Panc1 (cell line): ENCODE data around the gene LTBP2.

Experiments
- POLR2AphosphoS5 ChIP-seq: IDR thresholded peaks from 2 replicates; pipeline ENCODE4 v1.6.1; 2012; ENCODE audit warnings: mild to moderate bottlenecking, low read depth, low read length, moderate library complexity
- SIN3A ChIP-seq: IDR thresholded peaks from 2 replicates; pipeline ENCODE4 v1.6.1; 2012; ENCODE audit warnings: low read depth, mild to moderate bottlenecking, low read length, moderate library complexity, borderline replicate concordance; ENCODE audit not compliant: insufficient read depth
- TCF7L2 ChIP-seq: IDR thresholded peaks from 2 replicates; pipeline ENCODE4 v1.6.1; 2011; ENCODE audit warnings: mild to moderate bottlenecking, low read depth, low read length, inconsistent platforms
- TF ChIP-seq, protein P1 (sequence below): fragments of 450-650 bp; IDR thresholded peaks from 2 replicates; pipeline ENCODE4 v1.5.1; 2017; ENCODE audit warnings: mild to moderate bottlenecking
- TF ChIP-seq, protein P2 (sequence below), 2 experiments: IDR thresholded peaks; 2 replicates each; pipeline ENCODE4 v1.6.1; 2011 to 2012; ENCODE audit warnings: low read depth in 2 of 2, control low read depth in 1 of 2, low read length in 1 of 2, mild to moderate bottlenecking in 1 of 2, moderate library complexity in 1 of 2; ENCODE audit not compliant: insufficient read depth in 1 of 2

DNA sequence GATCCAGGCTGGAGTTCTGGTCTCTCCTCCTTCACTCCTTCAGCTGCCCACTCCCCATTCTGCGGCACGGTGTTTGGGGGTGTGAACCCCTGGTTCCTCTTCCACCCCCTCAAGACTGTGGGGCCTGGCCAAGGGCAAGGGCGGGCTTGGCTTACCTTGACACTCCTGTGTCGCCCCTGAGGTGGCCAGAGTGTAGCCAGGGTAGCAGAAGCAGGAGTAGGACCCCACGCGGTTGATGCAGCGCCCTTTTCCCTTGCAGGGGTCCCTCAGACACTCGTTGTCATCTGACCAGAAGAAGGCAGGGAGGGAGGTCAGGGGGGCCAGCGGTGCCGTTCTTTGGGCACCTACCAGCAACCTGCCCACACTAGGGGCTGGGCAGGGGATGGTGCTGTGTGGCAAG lies 90.3 kb downstream of the LTBP2 start:
- TF ChIP-seq, protein P1, sequence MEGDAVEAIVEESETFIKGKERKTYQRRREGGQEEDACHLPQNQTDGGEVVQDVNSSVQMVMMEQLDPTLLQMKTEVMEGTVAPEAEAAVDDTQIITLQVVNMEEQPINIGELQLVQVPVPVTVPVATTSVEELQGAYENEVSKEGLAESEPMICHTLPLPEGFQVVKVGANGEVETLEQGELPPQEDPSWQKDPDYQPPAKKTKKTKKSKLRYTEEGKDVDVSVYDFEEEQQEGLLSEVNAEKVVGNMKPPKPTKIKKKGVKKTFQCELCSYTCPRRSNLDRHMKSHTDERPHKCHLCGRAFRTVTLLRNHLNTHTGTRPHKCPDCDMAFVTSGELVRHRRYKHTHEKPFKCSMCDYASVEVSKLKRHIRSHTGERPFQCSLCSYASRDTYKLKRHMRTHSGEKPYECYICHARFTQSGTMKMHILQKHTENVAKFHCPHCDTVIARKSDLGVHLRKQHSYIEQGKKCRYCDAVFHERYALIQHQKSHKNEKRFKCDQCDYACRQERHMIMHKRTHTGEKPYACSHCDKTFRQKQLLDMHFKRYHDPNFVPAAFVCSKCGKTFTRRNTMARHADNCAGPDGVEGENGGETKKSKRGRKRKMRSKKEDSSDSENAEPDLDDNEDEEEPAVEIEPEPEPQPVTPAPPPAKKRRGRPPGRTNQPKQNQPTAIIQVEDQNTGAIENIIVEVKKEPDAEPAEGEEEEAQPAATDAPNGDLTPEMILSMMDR = no peak
- TF ChIP-seq, protein P2, sequence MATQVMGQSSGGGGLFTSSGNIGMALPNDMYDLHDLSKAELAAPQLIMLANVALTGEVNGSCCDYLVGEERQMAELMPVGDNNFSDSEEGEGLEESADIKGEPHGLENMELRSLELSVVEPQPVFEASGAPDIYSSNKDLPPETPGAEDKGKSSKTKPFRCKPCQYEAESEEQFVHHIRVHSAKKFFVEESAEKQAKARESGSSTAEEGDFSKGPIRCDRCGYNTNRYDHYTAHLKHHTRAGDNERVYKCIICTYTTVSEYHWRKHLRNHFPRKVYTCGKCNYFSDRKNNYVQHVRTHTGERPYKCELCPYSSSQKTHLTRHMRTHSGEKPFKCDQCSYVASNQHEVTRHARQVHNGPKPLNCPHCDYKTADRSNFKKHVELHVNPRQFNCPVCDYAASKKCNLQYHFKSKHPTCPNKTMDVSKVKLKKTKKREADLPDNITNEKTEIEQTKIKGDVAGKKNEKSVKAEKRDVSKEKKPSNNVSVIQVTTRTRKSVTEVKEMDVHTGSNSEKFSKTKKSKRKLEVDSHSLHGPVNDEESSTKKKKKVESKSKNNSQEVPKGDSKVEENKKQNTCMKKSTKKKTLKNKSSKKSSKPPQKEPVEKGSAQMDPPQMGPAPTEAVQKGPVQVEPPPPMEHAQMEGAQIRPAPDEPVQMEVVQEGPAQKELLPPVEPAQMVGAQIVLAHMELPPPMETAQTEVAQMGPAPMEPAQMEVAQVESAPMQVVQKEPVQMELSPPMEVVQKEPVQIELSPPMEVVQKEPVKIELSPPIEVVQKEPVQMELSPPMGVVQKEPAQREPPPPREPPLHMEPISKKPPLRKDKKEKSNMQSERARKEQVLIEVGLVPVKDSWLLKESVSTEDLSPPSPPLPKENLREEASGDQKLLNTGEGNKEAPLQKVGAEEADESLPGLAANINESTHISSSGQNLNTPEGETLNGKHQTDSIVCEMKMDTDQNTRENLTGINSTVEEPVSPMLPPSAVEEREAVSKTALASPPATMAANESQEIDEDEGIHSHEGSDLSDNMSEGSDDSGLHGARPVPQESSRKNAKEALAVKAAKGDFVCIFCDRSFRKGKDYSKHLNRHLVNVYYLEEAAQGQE (IDR thresholded peaks at IDR 0.05; ENCODE audit: insufficient read depth in 1 of 2, low read depth in 2 of 2, low read length in 1 of 2) = no peak
- TF ChIP-seq TCF7L2 = no peak
- no peak for TF ChIP-seq SIN3A
- TF ChIP-seq POLR2AphosphoS5 = no peak
